ENCODE measurements around the gene CAND1. TPM values are rescaled to one million over a fixed set of nuclear protein-coding genes. Genes with fewer than 3 reads are reported as not detected.

CAND1 gene
- total RNA-seq, 1 experiment from 2014 or later, result 155 TPM

GRCh38 chr12:67364228-67364627 lies 95.1 kb downstream of the CAND1 start (continued):
- TF ChIP-seq CBX3 (IDR thresholded peaks at IDR 0.05; ENCODE audit: low read depth) (no peak), POLR2AphosphoS5 (IDR thresholded peaks at IDR 0.05; ENCODE audit: low read depth, low read length) (no peak)

- BruUV-seq (replicated peaks), result no TSS peak
- CTCF ChIA-PET, result no interaction called here
- DNase-seq (ENCODE audit: low read depth, low spot score), result no peak
- no peaks in the 10 kb centered on the region for H3K4me1 ChIP-seq (ENCODE audit: control insufficient read depth in 1 of 2, insufficient read depth in 2 of 2, low read length in 2 of 2)
- no peaks in the 10 kb centered on the region for H3K36me3 ChIP-seq (ENCODE audit: control insufficient read depth in 1 of 2, insufficient read depth in 2 of 2, low read length in 2 of 2)
- no peak for TF ChIP-seq SRF (IDR thresholded peaks at IDR 0.05; ENCODE audit: low read depth)
- TF ChIP-seq SIN3A (IDR thresholded peaks at IDR 0.05; ENCODE audit: low read depth), result no peak
- no peak for TF ChIP-seq ZNF274 (IDR thresholded peaks at IDR 0.05; ENCODE audit: low read depth, low read length)
- no peak for TF ChIP-seq TCF7L2 (IDR thresholded peaks at IDR 0.05; ENCODE audit: borderline replicate concordance, extremely low read depth, insufficient read depth, insufficient read length)
- no peak for TF ChIP-seq ZFX (IDR thresholded peaks at IDR 0.05)
- no peak for TF ChIP-seq REST (IDR thresholded peaks at IDR 0.05; ENCODE audit: low read depth)
- TF ChIP-seq JUND (IDR thresholded peaks at IDR 0.05), result no peak
- TF ChIP-seq FOSL1 (IDR thresholded peaks at IDR 0.05; ENCODE audit: low read depth), result no peak
- no peak for TF ChIP-seq EZH2phosphoT487 (IDR thresholded peaks at IDR 0.05; ENCODE audit: borderline replicate concordance)
- TF ChIP-seq YY1 (IDR thresholded peaks at IDR 0.05; ENCODE audit: extremely low read depth, insufficient replicate concordance, low read depth, low read length), result no peak
- no peak for TF ChIP-seq ATF3 (IDR thresholded peaks at IDR 0.05)
- TF ChIP-seq EZH2 (IDR thresholded peaks at IDR 0.05), result no peak
- TF ChIP-seq SP1 (IDR thresholded peaks at IDR 0.05; ENCODE audit: low read depth), result no peak
- TF ChIP-seq POLR2A (IDR thresholded peaks at IDR 0.05; ENCODE audit: borderline replicate concordance, extremely low read depth, insufficient read depth, insufficient read length), result no peak
- TF ChIP-seq CTCF (IDR thresholded peaks at IDR 0.05 in 2 of 3, conservative IDR thresholded peaks at IDR 0.05 in 1 of 3; ENCODE audit: borderline replicate concordance in 1 of 3, insufficient read depth in 1 of 3, low read depth in 2 of 3, low read length in 2 of 3), result no peak
- no peak for TF ChIP-seq POLR2AphosphoS5 (IDR thresholded peaks at IDR 0.05; ENCODE audit: low read depth, low read length)
- intact Hi-C loops (cut with micrococcal nuclease), result no loop called here
- H3K9me3 ChIP-seq (ENCODE audit: control insufficient read depth in 1 of 2, insufficient read depth in 1 of 2, low read depth in 1 of 2, low read length in 2 of 2), result no peaks in the 10 kb centered on the region
- H3K27me3 ChIP-seq (ENCODE audit: insufficient read depth, low read length), result no peaks in the 10 kb centered on the region
- H3K4me3 ChIP-seq (replicated peaks in 1 of 2; ENCODE audit: low read depth in 1 of 2, low read length in 2 of 2), result no peak overlapping the region
- no peak overlapping the region for H2AFZ ChIP-seq (ENCODE audit: low read depth, low read length, poor library complexity, severe bottlenecking)
- H3K9ac ChIP-seq (ENCODE audit: low read length), result no peak overlapping the region
- ATAC-seq, result no peak
- H3K9me2 ChIP-seq (ENCODE audit: insufficient read depth), result no peaks in the 10 kb centered on the region
- H3K4me2 ChIP-seq (ENCODE audit: low read length), result no peak overlapping the region
- H3K79me2 ChIP-seq (ENCODE audit: insufficient read depth, low read length), result no peaks in the 10 kb centered on the region
- RAD21 ChIA-PET (ENCODE audit: low non-redundant PET in 1 of 2, low total read pairs in 2 of 2, uncharacterized antibody in 2 of 2, unreplicated experiment in 2 of 2), result no interaction called here
- POLR2A ChIA-PET, result no interaction called here
- H3K27ac ChIP-seq (ENCODE audit: low read depth, low read length), result no peak overlapping the region
- no peaks in the 10 kb centered on the region for H4K20me1 ChIP-seq (ENCODE audit: insufficient read depth)
Observed at GRCh38 chr12:67365131-67365530, 96.0 kb downstream of the CAND1 start.
